Activated CD8-positive, alpha-beta T cell treated with anti-CD3 and anti-CD28 coated beads for 36 hours (primary cell): ENCODE data around the gene ADSS1. TPM values are rescaled to one million over a fixed set of nuclear protein-coding genes. Genes with fewer than 3 reads are reported as not detected.
A peak's percentile ranks its signal among the peaks of the same experiment; 100 is the strongest.

Experiments
- ATAC-seq: fragments of 200-7000 bp; cut with Tn5 transposase; one replicate; pipeline ENCODE4 v1.10.0; 2021; ENCODE audit warnings: mild to moderate bottlenecking, moderate library complexity
- CTCF ChIA-PET: fragments of 350-600 bp; sonication (Branson Sonifier 250); formaldehyde crosslinking; loops from one replicate; lab custom pipeline; 2021; ENCODE audit warnings: antibody characterized with exemption; lab: Charles Lee
- POLR2A ChIA-PET: fragments of 350-600 bp; sonication (Branson Sonifier 250); formaldehyde crosslinking; loops from one replicate; lab custom pipeline; 2021; ENCODE audit warnings: antibody characterized with exemption; lab: Charles Lee
- DNase-seq: peaks from one replicate; pipeline ENCODE4 v3.0.0-alpha.2; 2020
- H3K27ac Mint-ChIP-seq: one replicate; pipeline ENCODE4 v1.8.0; 2021; ENCODE audit warnings: mild to moderate bottlenecking, mixed read lengths
- H3K27me3 Mint-ChIP-seq: one replicate; pipeline ENCODE4 v1.8.0; 2021; ENCODE audit warnings: mixed read lengths
- H3K36me3 Mint-ChIP-seq: one replicate; pipeline ENCODE4 v1.8.0; 2021; ENCODE audit warnings: low read depth, mixed read lengths
- H3K4me1 Mint-ChIP-seq: one replicate; pipeline ENCODE4 v1.8.0; 2021; ENCODE audit warnings: low read depth, mixed read lengths
- H3K4me3 Mint-ChIP-seq: one replicate; pipeline ENCODE4 v1.8.0; 2021; ENCODE audit warnings: mild to moderate bottlenecking, moderate library complexity, mixed read lengths
- H3K9me3 Mint-ChIP-seq: one replicate; pipeline ENCODE4 v1.8.0; 2021; ENCODE audit warnings: mixed read lengths
- intact Hi-C: fragments of 100-400 bp; cut with micrococcal nuclease; formaldehyde crosslinking; loops from one replicate; pipeline ENCODE4 v1.10.0; 2022
- total RNA-seq, 2 experiments: library from RNA; stranded (reverse); gene quantifications; one replicate each; pipeline ENCODE4 v1.2.3, GENCODE V29; 2021
- TF ChIP-seq, protein P1 (sequence below): fragments of 200-600 bp; IDR thresholded peaks from one replicate; pipeline ENCODE4 v1.8.0; 2022; ENCODE audit warnings: antibody characterized with exemption, mild to moderate bottlenecking

The ADSS1 gene
- total RNA-seq, 2 experiments from 2014 or later: 2.7 to 3.0 TPM

DNA sequence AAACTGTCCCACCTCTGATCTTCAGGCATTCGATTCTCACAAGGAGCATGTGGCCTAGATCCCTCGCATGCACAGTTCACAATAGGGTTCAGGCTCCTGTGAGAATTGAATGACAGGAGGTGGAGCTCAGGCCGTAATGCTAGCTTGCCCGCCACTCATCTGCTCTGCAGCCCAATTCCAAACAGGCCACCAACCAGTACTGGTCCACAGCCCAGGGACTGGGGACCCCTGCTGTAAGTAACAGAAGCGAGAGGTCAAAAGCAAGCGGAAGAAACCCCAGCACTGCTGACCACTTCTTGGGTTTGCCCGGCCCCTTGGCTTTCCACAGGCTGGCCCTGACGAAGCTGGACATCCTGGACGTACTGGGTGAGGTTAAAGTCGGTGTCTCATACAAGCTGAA, 20.5 kb downstream of the ADSS1 start:
- ChIA-PET POLR2A (no interaction called here), CTCF (interaction anchor here (1.2 kb wide), 1 partner anchor 21 kb away, joined by 4 read pairs; no protein-coding TSS in a partner anchor)
- H3K27me3 Mint-ChIP-seq: no peaks in the 10 kb centered on the region
- H3K9me3 Mint-ChIP-seq: no peaks in the 10 kb centered on the region
- H3K36me3 Mint-ChIP-seq: no peaks in the 10 kb centered on the region
- H3K4me1 Mint-ChIP-seq: peaks cover 20% of the 10 kb centered on the region
- H3K27ac Mint-ChIP-seq: no peak overlapping the region
- intact Hi-C loops: no loop called here
- H3K4me3 Mint-ChIP-seq: no peak overlapping the region
- ATAC-seq (no peak), DNase-seq (no peak)
- TF ChIP-seq, protein P1, sequence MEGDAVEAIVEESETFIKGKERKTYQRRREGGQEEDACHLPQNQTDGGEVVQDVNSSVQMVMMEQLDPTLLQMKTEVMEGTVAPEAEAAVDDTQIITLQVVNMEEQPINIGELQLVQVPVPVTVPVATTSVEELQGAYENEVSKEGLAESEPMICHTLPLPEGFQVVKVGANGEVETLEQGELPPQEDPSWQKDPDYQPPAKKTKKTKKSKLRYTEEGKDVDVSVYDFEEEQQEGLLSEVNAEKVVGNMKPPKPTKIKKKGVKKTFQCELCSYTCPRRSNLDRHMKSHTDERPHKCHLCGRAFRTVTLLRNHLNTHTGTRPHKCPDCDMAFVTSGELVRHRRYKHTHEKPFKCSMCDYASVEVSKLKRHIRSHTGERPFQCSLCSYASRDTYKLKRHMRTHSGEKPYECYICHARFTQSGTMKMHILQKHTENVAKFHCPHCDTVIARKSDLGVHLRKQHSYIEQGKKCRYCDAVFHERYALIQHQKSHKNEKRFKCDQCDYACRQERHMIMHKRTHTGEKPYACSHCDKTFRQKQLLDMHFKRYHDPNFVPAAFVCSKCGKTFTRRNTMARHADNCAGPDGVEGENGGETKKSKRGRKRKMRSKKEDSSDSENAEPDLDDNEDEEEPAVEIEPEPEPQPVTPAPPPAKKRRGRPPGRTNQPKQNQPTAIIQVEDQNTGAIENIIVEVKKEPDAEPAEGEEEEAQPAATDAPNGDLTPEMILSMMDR: no peak

DNA sequence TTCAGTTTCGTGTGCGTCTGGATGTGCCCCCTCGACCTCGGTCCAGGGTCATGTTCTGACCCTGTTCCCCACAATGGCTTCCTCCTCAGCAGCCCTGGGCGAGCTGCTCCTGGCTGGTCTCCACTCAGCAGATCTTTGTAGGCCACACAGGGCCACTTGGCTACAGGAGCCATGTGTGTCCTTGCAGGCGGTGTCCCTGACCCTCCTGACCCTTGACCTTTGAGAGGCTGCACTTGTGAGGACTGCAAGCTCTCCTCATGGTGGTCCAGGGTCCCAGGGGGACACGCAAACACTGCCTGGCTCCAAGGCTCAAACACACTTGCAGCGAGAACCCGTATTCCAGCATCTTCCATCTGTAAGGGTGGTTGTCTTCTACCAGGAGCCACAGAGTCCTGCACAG, 21.4 kb downstream of the ADSS1 start:
- intact Hi-C loops: no loop called here
- no peaks in the 10 kb centered on the region for H3K36me3 Mint-ChIP-seq
- DNase-seq: no peak
- no peaks in the 10 kb centered on the region for H3K27me3 Mint-ChIP-seq
- ChIA-PET POLR2A (no interaction called here), CTCF (interaction anchor here (1.2 kb wide), 1 partner anchor 22 kb away, joined by 4 read pairs; no protein-coding TSS in a partner anchor)
- H3K4me3 Mint-ChIP-seq: no peak overlapping the region
- ATAC-seq: no peak
- TF ChIP-seq, protein P1: no peak
- H3K4me1 Mint-ChIP-seq: peaks cover 20% of the 10 kb centered on the region
- no peaks in the 10 kb centered on the region for H3K9me3 Mint-ChIP-seq
- H3K27ac Mint-ChIP-seq: peak overlapping the region; percentile 76

- no peaks in the 10 kb centered on the region for H3K36me3 Mint-ChIP-seq
- ChIA-PET CTCF (no interaction called here), POLR2A (no interaction called here)
- DNase-seq (peak; percentile 77), ATAC-seq (peak; percentile 75)
- intact Hi-C loops: no loop called here
- no peaks in the 10 kb centered on the region for H3K9me3 Mint-ChIP-seq
- no peaks in the 10 kb centered on the region for H3K27me3 Mint-ChIP-seq
- H3K4me3 Mint-ChIP-seq: no peak overlapping the region
- peak overlapping the region; percentile 76 for H3K27ac Mint-ChIP-seq
- peaks cover 20% of the 10 kb centered on the region for H3K4me1 Mint-ChIP-seq
- TF ChIP-seq, protein P1: no peak
Measured at GRCh38 chr14:104746071-104746545, 22.1 kb downstream of the ADSS1 start.

GRCh38 chr14:104746934-104747481, 23.0 kb downstream of the ADSS1 start:
- CTCF ChIA-PET: no interaction called here
- no peaks in the 10 kb centered on the region for H3K27me3 Mint-ChIP-seq

GRCh38 chr14:104747876-104748275, 23.8 kb downstream of the ADSS1 start:
- Mint-ChIP-seq H3K27me3 (no peaks in the 10 kb centered on the region), H3K27ac (no peak overlapping the region), H3K9me3 (no peaks in the 10 kb centered on the region), H3K36me3 (no peaks in the 10 kb centered on the region), H3K4me1 (peaks cover 20% of the 10 kb centered on the region), H3K4me3 (no peak overlapping the region)
- POLR2A ChIA-PET: interaction anchor here (1.2 kb wide), 1 partner anchor 12 kb away, joined by 3 read pairs; no protein-coding TSS in a partner anchor
- DNase-seq (no peak), ATAC-seq (no peak)
- TF ChIP-seq, protein P1: no peak
- intact Hi-C loops: no loop called here
- CTCF ChIA-PET: no interaction called here

More at GRCh38 chr14:104746934-104747481, 23.0 kb downstream of the ADSS1 start:
- TF ChIP-seq, protein P1: no peak
- intact Hi-C loops: no loop called here
- ATAC-seq (no peak), DNase-seq (no peak)
- no peaks in the 10 kb centered on the region for H3K9me3 Mint-ChIP-seq
- POLR2A ChIA-PET: no interaction called here
- no peaks in the 10 kb centered on the region for H3K36me3 Mint-ChIP-seq
- H3K4me1 Mint-ChIP-seq: peaks cover 20% of the 10 kb centered on the region
- no peak overlapping the region for H3K4me3 Mint-ChIP-seq
- no peak overlapping the region for H3K27ac Mint-ChIP-seq
